ENCODE data around the gene LOXL1.

LOXL1 gene

DNA sequence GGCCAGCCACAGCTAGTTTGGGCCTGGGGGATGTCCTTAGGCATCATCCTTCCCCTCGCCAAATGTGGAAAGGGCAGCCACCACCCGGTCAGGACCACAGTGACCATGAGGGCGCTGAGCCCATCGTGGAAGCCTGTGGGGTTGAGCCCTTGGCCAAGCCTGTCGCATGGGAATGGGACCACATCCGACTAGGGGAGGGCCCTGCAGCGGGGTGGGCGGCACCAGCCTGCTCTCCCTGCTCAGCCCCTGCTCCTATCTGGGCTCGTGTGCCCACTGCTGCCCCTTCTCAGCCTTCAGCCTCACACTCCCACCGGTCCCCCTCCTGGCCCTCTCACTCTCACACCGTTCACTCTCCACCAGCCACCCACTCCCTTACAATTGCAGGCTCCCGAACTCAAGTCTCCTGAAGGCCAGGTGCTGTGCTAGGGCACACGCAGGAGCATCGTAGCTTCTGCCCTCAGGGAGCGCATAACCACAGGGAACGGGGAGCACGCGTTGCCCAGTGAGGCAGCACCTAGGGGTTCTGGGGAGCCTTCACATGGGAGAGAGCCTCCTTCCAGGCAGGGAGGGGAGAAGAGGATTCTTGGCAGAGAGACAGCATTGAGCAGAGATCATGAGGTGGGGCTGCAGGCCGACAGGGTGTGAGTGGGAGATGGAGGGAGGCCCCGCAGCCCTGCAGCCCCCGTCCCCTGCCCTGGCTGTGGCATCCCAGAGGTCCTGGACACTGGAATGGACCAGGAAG, 26.1 kb downstream of the LOXL1 start:
- in situ Hi-C loops (cut with HindIII; ENCODE audit: low sequenced_read_pairs): no loop called here
- no peak for DNase-seq (ENCODE audit: low read depth)
- TF ChIP-seq, protein P1, sequence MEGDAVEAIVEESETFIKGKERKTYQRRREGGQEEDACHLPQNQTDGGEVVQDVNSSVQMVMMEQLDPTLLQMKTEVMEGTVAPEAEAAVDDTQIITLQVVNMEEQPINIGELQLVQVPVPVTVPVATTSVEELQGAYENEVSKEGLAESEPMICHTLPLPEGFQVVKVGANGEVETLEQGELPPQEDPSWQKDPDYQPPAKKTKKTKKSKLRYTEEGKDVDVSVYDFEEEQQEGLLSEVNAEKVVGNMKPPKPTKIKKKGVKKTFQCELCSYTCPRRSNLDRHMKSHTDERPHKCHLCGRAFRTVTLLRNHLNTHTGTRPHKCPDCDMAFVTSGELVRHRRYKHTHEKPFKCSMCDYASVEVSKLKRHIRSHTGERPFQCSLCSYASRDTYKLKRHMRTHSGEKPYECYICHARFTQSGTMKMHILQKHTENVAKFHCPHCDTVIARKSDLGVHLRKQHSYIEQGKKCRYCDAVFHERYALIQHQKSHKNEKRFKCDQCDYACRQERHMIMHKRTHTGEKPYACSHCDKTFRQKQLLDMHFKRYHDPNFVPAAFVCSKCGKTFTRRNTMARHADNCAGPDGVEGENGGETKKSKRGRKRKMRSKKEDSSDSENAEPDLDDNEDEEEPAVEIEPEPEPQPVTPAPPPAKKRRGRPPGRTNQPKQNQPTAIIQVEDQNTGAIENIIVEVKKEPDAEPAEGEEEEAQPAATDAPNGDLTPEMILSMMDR (IDR thresholded peaks at IDR 0.05; ENCODE audit: low read depth, low read length, missing control alignments): no peak
- H3K4me3 ChIP-seq (ENCODE audit: low read depth, low read length): no peak overlapping the region

DNA sequence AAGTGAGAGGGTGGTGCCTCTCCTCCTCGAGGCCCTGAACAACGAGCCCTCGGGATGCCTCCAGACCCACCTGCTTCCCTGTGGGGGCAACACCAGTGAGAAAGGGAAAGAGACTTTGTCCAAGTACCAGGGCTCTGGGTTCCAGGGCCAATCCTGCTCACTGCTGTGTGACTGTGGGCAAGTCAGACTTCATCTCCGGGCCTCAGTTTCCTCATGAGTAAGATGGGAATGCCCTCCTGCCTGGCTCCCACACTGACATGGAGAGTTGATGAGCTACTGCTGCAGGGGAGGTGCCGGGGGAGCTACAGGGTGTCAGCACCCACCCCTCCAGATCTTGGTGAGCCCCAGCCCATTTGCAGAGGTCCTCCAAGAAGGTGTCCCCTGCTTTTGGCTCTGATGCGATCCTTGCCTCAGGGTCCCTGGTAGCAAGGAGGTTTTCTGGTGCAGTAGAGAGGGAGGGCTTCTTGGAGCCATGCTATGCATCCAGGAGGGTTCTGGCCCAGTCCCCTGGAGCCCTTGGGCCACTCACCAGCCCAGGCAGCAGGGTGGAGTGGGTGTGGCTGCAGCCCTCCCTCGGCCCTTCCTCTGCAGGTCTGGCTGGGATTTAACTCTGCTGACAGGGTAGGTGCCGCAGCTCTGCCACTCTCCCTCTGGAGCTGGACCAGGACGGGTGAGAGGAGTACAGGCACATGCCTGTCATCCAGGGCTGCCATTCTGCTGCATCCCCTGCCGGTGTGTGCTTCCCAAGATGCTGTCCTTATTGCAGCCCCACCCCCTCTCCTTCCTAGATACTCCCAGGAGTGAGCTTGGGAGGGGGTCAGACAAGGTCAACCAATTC, 26.9 kb downstream of the LOXL1 start:
- no peak overlapping the region for H3K4me3 ChIP-seq (ENCODE audit: low read depth, low read length)
- TF ChIP-seq, protein P1 (IDR thresholded peaks at IDR 0.05; ENCODE audit: low read depth, low read length, missing control alignments): no peak
- no peak for DNase-seq (ENCODE audit: low read depth)
- in situ Hi-C loops (cut with HindIII; ENCODE audit: low sequenced_read_pairs): no loop called here

DNA sequence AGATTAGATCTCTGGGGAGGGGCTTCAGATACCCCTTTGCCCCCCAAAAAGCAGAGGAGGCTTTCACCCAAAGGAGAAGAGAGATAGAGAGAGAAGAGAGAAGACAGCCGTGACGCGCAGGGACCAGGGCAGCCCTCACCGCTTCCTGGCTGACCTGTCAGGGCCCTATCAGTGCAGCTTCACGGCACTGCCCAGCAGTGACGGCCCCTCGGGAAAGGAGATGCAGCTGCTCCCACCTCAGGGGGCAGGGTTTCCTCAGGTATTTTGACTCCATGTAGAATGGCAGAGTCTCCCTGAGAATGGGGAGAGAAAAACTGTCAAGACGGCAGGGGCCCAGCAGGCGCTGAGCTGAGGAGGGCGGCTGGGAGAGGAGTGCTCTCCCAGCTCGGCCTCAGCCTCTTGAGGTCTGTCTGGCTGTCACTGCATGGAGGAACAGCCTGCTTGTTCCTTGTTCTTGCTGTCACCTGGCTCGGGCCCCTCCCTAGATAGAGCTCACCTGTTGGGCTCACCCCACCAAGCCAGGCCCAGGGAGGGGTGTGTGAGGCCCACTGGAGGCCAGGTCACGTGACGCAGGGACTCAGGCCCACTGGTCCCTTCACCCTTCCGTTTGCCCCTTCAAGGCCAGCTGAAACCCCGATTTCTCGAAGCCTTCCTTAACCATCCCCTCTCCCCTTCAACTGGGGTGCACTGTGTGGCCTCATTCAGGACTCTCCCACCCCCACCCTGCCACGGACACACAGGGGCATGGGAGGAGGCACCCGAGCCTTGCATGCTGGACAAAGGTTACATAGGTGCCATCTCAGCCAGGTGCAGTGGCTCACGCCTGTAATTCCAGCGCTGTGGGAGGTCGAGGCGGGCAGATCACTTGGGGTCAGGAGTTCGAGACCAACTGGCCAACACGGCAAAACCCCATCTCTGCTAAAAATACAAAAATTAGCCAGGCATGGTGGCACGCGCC, 28.2 kb downstream of the LOXL1 start:
- DNase-seq (ENCODE audit: low read depth): no peak
- TF ChIP-seq, protein P1 (IDR thresholded peaks at IDR 0.05; ENCODE audit: low read depth, low read length, missing control alignments): no peak
- no peak overlapping the region for H3K4me3 ChIP-seq (ENCODE audit: low read depth, low read length)
- in situ Hi-C loops (cut with HindIII; ENCODE audit: low sequenced_read_pairs): loop anchor here (5.0 kb wide), 1 partner anchor 88 kb away; no protein-coding TSS in a partner anchor

DNA sequence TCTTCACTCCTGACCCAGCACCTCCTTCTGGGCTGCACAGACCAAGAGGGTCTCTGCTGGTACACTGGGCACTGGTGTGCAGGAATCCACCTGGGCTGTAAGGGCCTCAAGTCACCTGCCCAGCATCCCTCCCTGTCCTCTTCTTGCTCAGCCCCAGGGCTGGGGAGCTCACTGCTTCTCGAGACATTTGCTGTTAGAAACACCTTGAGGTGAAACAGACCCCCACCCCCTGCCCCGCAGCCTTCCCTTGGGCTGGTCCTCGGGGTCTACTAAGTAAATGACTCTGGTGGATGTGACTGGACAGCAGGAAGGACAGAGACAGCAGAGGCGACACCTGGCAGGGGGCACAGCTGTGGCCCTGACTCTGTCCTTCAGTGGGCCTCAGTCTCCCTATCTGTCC, 29.1 kb downstream of the LOXL1 start:
- in situ Hi-C loops (cut with HindIII; ENCODE audit: low sequenced_read_pairs): loop anchor here (5.0 kb wide), 1 partner anchor 87 kb away; no protein-coding TSS in a partner anchor
- DNase-seq (ENCODE audit: low read depth): no peak
- TF ChIP-seq, protein P1 (IDR thresholded peaks at IDR 0.05; ENCODE audit: low read depth, low read length, missing control alignments): no peak
- no peak overlapping the region for H3K4me3 ChIP-seq (ENCODE audit: low read depth, low read length)

DNA sequence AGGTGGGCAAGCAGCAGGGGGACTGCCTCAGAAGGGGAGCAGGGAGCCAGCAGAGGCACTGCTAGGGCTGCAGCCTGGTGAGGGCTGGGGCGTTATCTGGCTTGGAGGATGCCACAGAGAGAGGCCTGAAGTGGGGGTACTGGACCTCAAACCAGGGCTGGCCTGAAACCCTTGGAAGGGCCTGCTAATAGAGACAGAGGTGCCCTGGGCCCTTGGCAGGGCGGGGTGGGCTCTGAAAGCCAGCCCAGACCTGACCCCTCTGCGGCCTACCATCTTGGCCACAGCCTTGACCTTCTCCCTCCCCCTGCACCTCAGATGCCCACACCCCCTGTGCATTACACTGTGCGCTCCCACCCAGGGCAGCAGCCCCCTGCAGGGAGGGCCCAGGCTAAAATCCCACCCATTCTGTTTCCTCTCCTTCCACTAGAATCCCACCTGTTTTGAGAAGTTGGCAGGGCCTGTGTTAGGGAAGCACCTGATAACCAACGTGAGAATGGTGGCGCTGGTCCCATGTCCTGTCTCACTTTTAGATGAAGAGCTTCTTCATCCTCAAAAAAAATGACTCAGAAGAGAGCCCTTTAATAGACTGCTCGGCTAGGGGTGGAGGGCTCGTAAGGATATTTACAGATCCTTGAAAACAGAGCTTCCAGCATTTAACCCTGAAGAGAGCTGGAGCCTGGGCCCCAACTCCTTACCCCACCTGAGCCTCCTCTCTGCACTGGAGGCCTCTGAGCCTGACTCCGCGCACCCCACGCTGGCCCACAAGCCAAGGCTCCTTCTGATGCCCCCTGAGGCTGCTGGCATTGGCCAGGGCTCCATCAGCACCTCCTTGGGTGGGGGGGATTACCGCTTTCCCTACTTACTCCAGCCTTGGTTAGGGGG, 29.8 kb downstream of the LOXL1 start:
- TF ChIP-seq, protein P1 (IDR thresholded peaks at IDR 0.05; ENCODE audit: low read depth, low read length, missing control alignments): no peak
- in situ Hi-C loops (cut with HindIII; ENCODE audit: low sequenced_read_pairs): loop anchor here (5.0 kb wide), 1 partner anchor 86 kb away; no protein-coding TSS in a partner anchor
- H3K4me3 ChIP-seq (ENCODE audit: low read depth, low read length): no peak overlapping the region
- DNase-seq (ENCODE audit: low read depth): no peak
